Measurements from ENCODE around the gene TPK1.
A peak's percentile ranks its signal among the peaks of the same experiment; 100 is the strongest.

Gene TPK1

GRCh38 chr7:144835652-144836544, at the start of gene TPK1:
TPK1 (minus strand) TSS chr7:144836053; CDS start chr7:144835602, 451 bp downstream.
- DNase-seq, result peak; percentile 64 to 87

GRCh38 chr7:144885478-144885877, 49.6 kb upstream of the TPK1 start:
- no peak for DNase-seq

GRCh38 chr7:144884896-144885295, 49.0 kb upstream of the TPK1 start:
- no peak for DNase-seq

GRCh38 chr7:144873316-144873845, 37.5 kb upstream of the TPK1 start:
- DNase-seq, result no peak

GRCh38 chr7:144869082-144869481, 33.2 kb upstream of the TPK1 start:
- no peak for DNase-seq

GRCh38 chr7:144866189-144866588, 30.3 kb upstream of the TPK1 start:
- DNase-seq, result no peak

- DNase-seq, result no peak
These were observed 27.4 kb upstream of the TPK1 start for GRCh38 chr7:144863320-144863647.

GRCh38 chr7:144862612-144863319, 26.9 kb upstream of the TPK1 start:
- DNase-seq, result no peak

- DNase-seq, result no peak
These were observed 23.9 kb upstream of the TPK1 start for GRCh38 chr7:144859739-144860138.

- no peak for DNase-seq
These were observed 21.6 kb upstream of the TPK1 start for GRCh38 chr7:144857463-144857862.

GRCh38 chr7:144854839-144855424, 19.1 kb upstream of the TPK1 start:
- peak; percentile 20 to 71 for DNase-seq

- DNase-seq, result no peak
These were observed 17.7 kb upstream of the TPK1 start for GRCh38 chr7:144853542-144853941.

- DNase-seq, result no peak
These were observed 12.2 kb upstream of the TPK1 start for GRCh38 chr7:144848078-144848477.

- no peak for DNase-seq
These were observed 6.6 kb upstream of the TPK1 start for GRCh38 chr7:144842377-144842851.

GRCh38 chr7:144836545-144836842, 641 bp upstream of the TPK1 start:
- DNase-seq, result no peak

- DNase-seq, result peak; percentile 41 to 60
These were observed 670 bp downstream of the TPK1 start for GRCh38 chr7:144835155-144835611.

- no peak for DNase-seq
These were observed 1.2 kb downstream of the TPK1 start for GRCh38 chr7:144834641-144835144.

GRCh38 chr7:144830811-144831210, 5.0 kb downstream of the TPK1 start:
- DNase-seq, result no peak

- DNase-seq, result no peak
These were observed 5.6 kb downstream of the TPK1 start for GRCh38 chr7:144830024-144830785.

GRCh38 chr7:144827621-144828020, 8.2 kb downstream of the TPK1 start:
- DNase-seq, result no peak

GRCh38 chr7:144826208-144826607, 9.6 kb downstream of the TPK1 start:
- DNase-seq, result no peak

GRCh38 chr7:144824360-144824759, 11.5 kb downstream of the TPK1 start:
- DNase-seq, result peak in 1 of 2 experiments; percentile 44

GRCh38 chr7:144822223-144822622, 13.6 kb downstream of the TPK1 start:
- no peak for DNase-seq
